HAP-1 (cell line): ENCODE measurements around the gene TADA1.
"Not testable (repeated sequence)": the region's sequence is repeated elsewhere in the genome, so short reads cannot be mapped to it uniquely, and the experiment has no call there.

Source experiments
- DNase-seq, 2 experiments: peaks; one replicate each; pipeline ENCODE4 v3.0.0-alpha.2; 2016 to 2020; ENCODE audit warnings: low spot score in 2 of 2
- H3K27me3 ChIP-seq: fragments of 250-450 bp; sonication (Bioruptor Pico); 2 replicates; pipeline ENCODE4 v1.5.1; 2020; ENCODE audit warnings: low read depth, mild to moderate bottlenecking, moderate library complexity
- H3K36me3 ChIP-seq: fragments of 250-450 bp; sonication (Bioruptor Pico); replicated peaks from 2 replicates; pipeline ENCODE4 v1.5.1; 2020; ENCODE audit warnings: mild to moderate bottlenecking
- H3K4me1 ChIP-seq: fragments of 250-450 bp; sonication (Bioruptor Pico); 2 replicates; pipeline ENCODE4 v1.5.1; 2020; ENCODE audit warnings: mild to moderate bottlenecking
- H3K4me3 ChIP-seq: fragments of 250-450 bp; sonication (Bioruptor Pico); 2 replicates; pipeline ENCODE4 v1.5.1; 2020; ENCODE audit warnings: mild to moderate bottlenecking, moderate library complexity
- H3K9me3 ChIP-seq: fragments of 250-450 bp; sonication (Bioruptor Pico); 2 replicates; pipeline ENCODE4 v1.5.1; 2020; ENCODE audit warnings: mild to moderate bottlenecking, moderate library complexity
- in situ Hi-C: fragments of 300-500 bp; cut with MboI; formaldehyde crosslinking; loops from 3 replicates; pipeline ENCODE4 v1.14.3; 2020; ENCODE audit warnings: low sequenced_read_pairs, inconsistent platforms, mixed read lengths

Gene TADA1

GRCh38 chr1:166855558-166855957 is 20.5 kb downstream of the TADA1 start:
- H3K4me1 ChIP-seq: no peaks in the 10 kb centered on the region
- in situ Hi-C loops: no loop called here
- H3K9me3 ChIP-seq: no peaks in the 10 kb centered on the region
- H3K27me3 ChIP-seq: no peaks in the 10 kb centered on the region
- no peak for DNase-seq
- H3K36me3 ChIP-seq: peaks cover 92% of the 10 kb centered on the region
- no peak overlapping the region for H3K4me3 ChIP-seq

GRCh38 chr1:166852918-166853317 is 23.1 kb downstream of the TADA1 start:
- Histone ChIP-seq H3K4me1 (no peaks in the 10 kb centered on the region), H3K36me3 (peaks cover 94% of the 10 kb centered on the region), H3K27me3 (no peaks in the 10 kb centered on the region), H3K4me3 (no peak overlapping the region), H3K9me3 (no peaks in the 10 kb centered on the region)
- in situ Hi-C loops: no loop called here
- DNase-seq: no peak

- DNase-seq: no peak
- in situ Hi-C loops: no loop called here
- H3K9me3 ChIP-seq: no peaks in the 10 kb centered on the region
- H3K36me3 ChIP-seq: peaks cover 93% of the 10 kb centered on the region
- H3K4me3 ChIP-seq: no peak overlapping the region
- H3K4me1 ChIP-seq: no peaks in the 10 kb centered on the region
- no peaks in the 10 kb centered on the region for H3K27me3 ChIP-seq
Measured at GRCh38 chr1:166849135-166849534, 26.9 kb downstream of the TADA1 start.

- DNase-seq: no peak
- Histone ChIP-seq H3K9me3 (no peaks in the 10 kb centered on the region), H3K4me1 (no peaks in the 10 kb centered on the region), H3K27me3 (no peaks in the 10 kb centered on the region), H3K4me3 (no peak overlapping the region), H3K36me3 (peaks cover 93% of the 10 kb centered on the region)
- in situ Hi-C loops: no loop called here
Measured at GRCh38 chr1:166848193-166848592, 27.9 kb downstream of the TADA1 start.

GRCh38 chr1:166844791-166845190 is 31.3 kb downstream of the TADA1 start:
- Histone ChIP-seq H3K9me3 (no peaks in the 10 kb centered on the region), H3K36me3 (peaks cover 85% of the 10 kb centered on the region), H3K27me3 (no peaks in the 10 kb centered on the region), H3K4me1 (peaks cover 12% of the 10 kb centered on the region), H3K4me3 (no peak overlapping the region)
- in situ Hi-C loops: no loop called here
- DNase-seq: no peak

GRCh38 chr1:166843769-166844596 is 32.1 kb downstream of the TADA1 start:
- in situ Hi-C loops: no loop called here

GRCh38 chr1:166843322-166843721 is 32.7 kb downstream of the TADA1 start:
- Histone ChIP-seq H3K36me3 (peaks cover 71% of the 10 kb centered on the region), H3K4me1 (peaks cover 20% of the 10 kb centered on the region), H3K27me3 (no peaks in the 10 kb centered on the region), H3K4me3 (no peak overlapping the region), H3K9me3 (no peaks in the 10 kb centered on the region)
- in situ Hi-C loops: no loop called here
- DNase-seq: no peak

More at GRCh38 chr1:166843769-166844596, 32.1 kb downstream of the TADA1 start:
- Histone ChIP-seq H3K4me1 (peaks cover 13% of the 10 kb centered on the region), H3K4me3 (no peak overlapping the region), H3K36me3 (peaks cover 77% of the 10 kb centered on the region), H3K9me3 (no peaks in the 10 kb centered on the region), H3K27me3 (no peaks in the 10 kb centered on the region)
- no peak for DNase-seq

GRCh38 chr1:166840309-166841274 is 35.5 kb downstream of the TADA1 start:
- Histone ChIP-seq H3K4me3 (peak overlapping the region; percentile 50), H3K4me1 (peaks cover 20% of the 10 kb centered on the region), H3K36me3 (peaks cover 46% of the 10 kb centered on the region), H3K27me3 (no peaks in the 10 kb centered on the region; the same call in 1 of the 2 replicates), H3K9me3 (no peaks in the 10 kb centered on the region)
- peak in 1 of 2 experiments; percentile 21 for DNase-seq
- in situ Hi-C loops: no loop called here

- Histone ChIP-seq H3K9me3 (no peaks in the 10 kb centered on the region), H3K4me1 (peaks cover 20% of the 10 kb centered on the region), H3K36me3 (peaks cover 40% of the 10 kb centered on the region), H3K27me3 (no peaks in the 10 kb centered on the region; the same call in 1 of the 2 replicates), H3K4me3 (peak overlapping the region; percentile 50)
- in situ Hi-C loops: no loop called here
- peak; percentile 41 to 72 for DNase-seq
Measured at GRCh38 chr1:166839600-166840308, 36.3 kb downstream of the TADA1 start.

GRCh38 chr1:166838766-166839599 is 37.1 kb downstream of the TADA1 start, which contains the start of gene POGK:
POGK (plus strand) TSS chr1:166839475; CDS start chr1:166840957, 1,482 bp downstream.
- peak within 1 kb of the TSS; percentile 50 for H3K4me3 ChIP-seq
- no peaks in the 10 kb centered on the region for H3K9me3 ChIP-seq
- in situ Hi-C loops: no loop called here
- H3K36me3 ChIP-seq: peaks cover 33% of the 10 kb centered on the region
- H3K4me1 ChIP-seq: peaks cover 20% of the 10 kb centered on the region
- peak; percentile 74 to 91 for DNase-seq
- H3K27me3 ChIP-seq: peaks cover 5% of the 10 kb centered on the region; the same call in 1 of the 2 replicates

- no peak overlapping the region for H3K4me3 ChIP-seq
- in situ Hi-C loops: no loop called here
- H3K9me3 ChIP-seq: no peaks in the 10 kb centered on the region
- H3K27me3 ChIP-seq: peaks cover 15% of the 10 kb centered on the region; the same call in 1 of the 2 replicates
- H3K36me3 ChIP-seq: peaks cover 10% of the 10 kb centered on the region
- peaks cover 20% of the 10 kb centered on the region for H3K4me1 ChIP-seq
- DNase-seq: no peak
Measured at GRCh38 chr1:166836733-166837132, 39.3 kb downstream of the TADA1 start.

- H3K4me3 ChIP-seq: not testable (repeated sequence)
Measured at GRCh38 chr1:166829762-166830161, 46.3 kb downstream of the TADA1 start.

More at GRCh38 chr1:166829762-166830161, 46.3 kb downstream of the TADA1 start:
- H3K27me3 ChIP-seq: peaks cover 15% of the 10 kb centered on the region; the same call in 1 of the 2 replicates
- H3K9me3 ChIP-seq, DNase-seq, in situ Hi-C loops, H3K36me3 ChIP-seq, H3K4me1 ChIP-seq: not testable (repeated sequence)
